Stimulated activated effector memory CD8-positive, alpha-beta T cell treated with anti-CD3 and anti-CD28 coated beads, Interleukin-12 subunit alpha, Interleukin-12 subunit beta, amount 100 ng/mL, for 72 hours (primary cell): Measurements from ENCODE around the gene RLBP1.

Source experiments
- ATAC-seq: fragments of 150-1000 bp; cut with Tn5 transposase; 2 replicates; pipeline ENCODE4 v1.10.0; 2021
- DNase-seq, 2 donors: peaks; one replicate each; pipeline ENCODE4 v3.0.0; 2021 to 2022; ENCODE audit warnings: low spot score in 2 of 2
- H3K27ac Mint-ChIP-seq: one replicate; pipeline ENCODE4 v1.8.0; 2022; ENCODE audit warnings: mild to moderate bottlenecking, mixed read lengths
- H3K36me3 Mint-ChIP-seq: one replicate; pipeline ENCODE4 v1.8.0; 2022; ENCODE audit warnings: mild to moderate bottlenecking, mixed read lengths
- H3K4me1 Mint-ChIP-seq: one replicate; pipeline ENCODE4 v1.8.0; 2022; ENCODE audit warnings: mixed read lengths
- H3K4me3 Mint-ChIP-seq: one replicate; pipeline ENCODE4 v1.8.0; 2022; ENCODE audit warnings: mild to moderate bottlenecking, mixed read lengths
- H3K9me3 Mint-ChIP-seq: one replicate; pipeline ENCODE4 v1.8.0; 2022; ENCODE audit warnings: mixed read lengths

The RLBP1 gene

GRCh38 chr15:89177116-89177515 lies 44.3 kb downstream of the RLBP1 start:
- Mint-ChIP-seq H3K36me3 (peaks cover 21% of the 10 kb centered on the region), H3K4me1 (peaks cover 16% of the 10 kb centered on the region), H3K9me3 (no peaks in the 10 kb centered on the region), H3K4me3 (no peak overlapping the region), H3K27ac (no peak overlapping the region)
- DNase-seq (no peak), ATAC-seq (no peak)

GRCh38 chr15:89175617-89176191 lies 45.7 kb downstream of the RLBP1 start:
- no peak overlapping the region for H3K27ac Mint-ChIP-seq
- peaks cover 16% of the 10 kb centered on the region for H3K4me1 Mint-ChIP-seq
- DNase-seq (no peak), ATAC-seq (no peak)
- H3K36me3 Mint-ChIP-seq, result peaks cover 21% of the 10 kb centered on the region
- H3K9me3 Mint-ChIP-seq, result no peaks in the 10 kb centered on the region
- H3K4me3 Mint-ChIP-seq, result no peak overlapping the region

GRCh38 chr15:89174476-89174875 lies 46.9 kb downstream of the RLBP1 start:
- DNase-seq (no peak), ATAC-seq (no peak)
- Mint-ChIP-seq H3K36me3 (peaks cover 21% of the 10 kb centered on the region), H3K9me3 (no peaks in the 10 kb centered on the region), H3K27ac (peak overlapping the region; percentile 48), H3K4me3 (no peak overlapping the region), H3K4me1 (peaks cover 16% of the 10 kb centered on the region)

GRCh38 chr15:89172921-89173320 lies 48.5 kb downstream of the RLBP1 start:
- no peak overlapping the region for H3K4me3 Mint-ChIP-seq
- H3K9me3 Mint-ChIP-seq, result no peaks in the 10 kb centered on the region
- ATAC-seq (no peak), DNase-seq (no peak)
- peaks cover 18% of the 10 kb centered on the region for H3K4me1 Mint-ChIP-seq
- peaks cover 19% of the 10 kb centered on the region for H3K36me3 Mint-ChIP-seq
- no peak overlapping the region for H3K27ac Mint-ChIP-seq

GRCh38 chr15:89171136-89172072 lies 50.0 kb downstream of the RLBP1 start:
- DNase-seq, result peak; percentile 23 to 66
- H3K36me3 Mint-ChIP-seq, result peaks cover 5% of the 10 kb centered on the region
- no peak overlapping the region for H3K27ac Mint-ChIP-seq
- H3K4me1 Mint-ChIP-seq, result peaks cover 24% of the 10 kb centered on the region
- H3K4me3 Mint-ChIP-seq, result no peak overlapping the region
- ATAC-seq, result no peak
- no peaks in the 10 kb centered on the region for H3K9me3 Mint-ChIP-seq

- ATAC-seq, result no peak
- Mint-ChIP-seq H3K36me3 (no peaks in the 10 kb centered on the region), H3K9me3 (no peaks in the 10 kb centered on the region), H3K4me1 (peaks cover 24% of the 10 kb centered on the region), H3K27ac (no peak overlapping the region), H3K4me3 (no peak overlapping the region)
- no peak for DNase-seq
These were observed 51.0 kb downstream of the RLBP1 start for GRCh38 chr15:89170364-89170763.

- ATAC-seq, result no peak
- H3K27ac Mint-ChIP-seq, result peak overlapping the region; percentile 52
- H3K36me3 Mint-ChIP-seq, result no peaks in the 10 kb centered on the region
- no peaks in the 10 kb centered on the region for H3K9me3 Mint-ChIP-seq
- DNase-seq, result no peak
- H3K4me1 Mint-ChIP-seq, result peaks cover 24% of the 10 kb centered on the region
- peak overlapping the region; percentile 38 for H3K4me3 Mint-ChIP-seq
These were observed 53.0 kb downstream of the RLBP1 start for GRCh38 chr15:89168316-89168833.

- Mint-ChIP-seq H3K4me3 (peak overlapping the region; percentile 38), H3K36me3 (no peaks in the 10 kb centered on the region), H3K27ac (peak overlapping the region; percentile 52), H3K9me3 (no peaks in the 10 kb centered on the region), H3K4me1 (peaks cover 24% of the 10 kb centered on the region)
- DNase-seq, result peak in 1 of 2 donors; percentile 70
- ATAC-seq, result peak; percentile 95
These were observed 53.9 kb downstream of the RLBP1 start for GRCh38 chr15:89167267-89168176.

- ATAC-seq, result no peak
- Mint-ChIP-seq H3K4me1 (peaks cover 24% of the 10 kb centered on the region), H3K36me3 (peaks cover 5% of the 10 kb centered on the region), H3K27ac (no peak overlapping the region), H3K4me3 (no peak overlapping the region), H3K9me3 (no peaks in the 10 kb centered on the region)
- DNase-seq, result no peak
These were observed 55.7 kb downstream of the RLBP1 start for GRCh38 chr15:89165677-89166076.

- Mint-ChIP-seq H3K4me3 (no peak overlapping the region), H3K27ac (no peak overlapping the region), H3K4me1 (peaks cover 24% of the 10 kb centered on the region), H3K36me3 (peaks cover 5% of the 10 kb centered on the region), H3K9me3 (no peaks in the 10 kb centered on the region)
- no peak for ATAC-seq
- DNase-seq, result no peak
These were observed 56.6 kb downstream of the RLBP1 start for GRCh38 chr15:89164712-89165211.

- H3K4me3 Mint-ChIP-seq, result no peak overlapping the region
- DNase-seq (no peak), ATAC-seq (no peak)
- H3K36me3 Mint-ChIP-seq, result peaks cover 5% of the 10 kb centered on the region
- H3K4me1 Mint-ChIP-seq, result peaks cover 16% of the 10 kb centered on the region
- H3K27ac Mint-ChIP-seq, result no peak overlapping the region
- no peaks in the 10 kb centered on the region for H3K9me3 Mint-ChIP-seq
These were observed 57.9 kb downstream of the RLBP1 start for GRCh38 chr15:89163271-89164055.

- H3K4me3 Mint-ChIP-seq, result no peak overlapping the region
- no peaks in the 10 kb centered on the region for H3K4me1 Mint-ChIP-seq
- no peak overlapping the region for H3K27ac Mint-ChIP-seq
These were observed 59.7 kb downstream of the RLBP1 start for GRCh38 chr15:89161666-89162065.

More at GRCh38 chr15:89161666-89162065, 59.7 kb downstream of the RLBP1 start:
- DNase-seq (no peak), ATAC-seq (no peak)
- Mint-ChIP-seq H3K36me3 (peaks cover 12% of the 10 kb centered on the region), H3K9me3 (no peaks in the 10 kb centered on the region)
